ENCODE results near the gene MTARC1.
A peak's percentile ranks its signal among the peaks of the same experiment; 100 is the strongest.

The MTARC1 gene

GRCh38 chr1:220784751-220785150 lies 2.0 kb upstream of the MTARC1 start:
- no peaks in the 10 kb centered on the region for H3K36me3 Mint-ChIP-seq (ENCODE audit: insufficient read depth)
- H3K27ac Mint-ChIP-seq: no peak overlapping the region
- no peak overlapping the region for H3K4me3 Mint-ChIP-seq
- DNase-seq (no peak), ATAC-seq (replicated peaks) (no peak)
- peaks cover 48 to 59% of the 10 kb centered on the region in 2 donors for H3K27me3 Mint-ChIP-seq
- peaks cover 0 to 2% of the 10 kb centered on the region in 2 donors for H3K4me1 Mint-ChIP-seq (ENCODE audit: low read depth in 2 of 2)
- no peaks in the 10 kb centered on the region for H3K9me3 Mint-ChIP-seq

- Mint-ChIP-seq H3K4me3 (no peak overlapping the region), H3K36me3 (ENCODE audit: insufficient read depth) (no peaks in the 10 kb centered on the region), H3K4me1 (ENCODE audit: low read depth in 2 of 2) (peaks cover 0 to 2% of the 10 kb centered on the region in 2 donors), H3K27ac (no peak overlapping the region), H3K27me3 (peaks cover 48 to 59% of the 10 kb centered on the region in 2 donors), H3K9me3 (no peaks in the 10 kb centered on the region)
- DNase-seq (no peak), ATAC-seq (replicated peaks) (no peak)
These were observed 1.3 kb upstream of the MTARC1 start for GRCh38 chr1:220785166-220786056.

GRCh38 chr1:220786057-220786336 lies 716 bp upstream of the MTARC1 start:
- Mint-ChIP-seq H3K36me3 (ENCODE audit: insufficient read depth) (no peaks in the 10 kb centered on the region), H3K27ac (no peak overlapping the region), H3K9me3 (no peaks in the 10 kb centered on the region), H3K27me3 (peaks cover 48 to 59% of the 10 kb centered on the region in 2 donors), H3K4me1 (ENCODE audit: low read depth in 2 of 2) (peaks cover 0 to 2% of the 10 kb centered on the region in 2 donors), H3K4me3 (no peak overlapping the region)
- DNase-seq (no peak), ATAC-seq (replicated peaks) (no peak)

- ATAC-seq (replicated peaks): no peak
- no peaks in the 10 kb centered on the region for H3K36me3 Mint-ChIP-seq (ENCODE audit: insufficient read depth)
- peaks cover 54 to 59% of the 10 kb centered on the region in 2 donors for H3K27me3 Mint-ChIP-seq
- no peaks in the 10 kb centered on the region for H3K9me3 Mint-ChIP-seq
- H3K4me3 Mint-ChIP-seq: peak overlapping the region in 1 of 2 donors; percentile 5
- no peak for DNase-seq
- H3K27ac Mint-ChIP-seq: no peak overlapping the region
- peaks cover 0 to 2% of the 10 kb centered on the region in 2 donors for H3K4me1 Mint-ChIP-seq (ENCODE audit: low read depth in 2 of 2)
These were observed 431 bp downstream of the MTARC1 start for GRCh38 chr1:220787069-220787619.

- no peaks in the 10 kb centered on the region for H3K9me3 Mint-ChIP-seq
- DNase-seq (no peak), ATAC-seq (replicated peaks) (no peak)
- H3K4me1 Mint-ChIP-seq (ENCODE audit: low read depth in 2 of 2): peaks cover 0 to 2% of the 10 kb centered on the region in 2 donors
- no peak overlapping the region for H3K4me3 Mint-ChIP-seq
- H3K27ac Mint-ChIP-seq: no peak overlapping the region
- peaks cover 49 to 52% of the 10 kb centered on the region in 2 donors for H3K27me3 Mint-ChIP-seq
- no peaks in the 10 kb centered on the region for H3K36me3 Mint-ChIP-seq (ENCODE audit: insufficient read depth)
These were observed 2.2 kb downstream of the MTARC1 start for GRCh38 chr1:220788900-220789299.

GRCh38 chr1:220789532-220790147 lies 2.9 kb downstream of the MTARC1 start:
- H3K27me3 Mint-ChIP-seq: peaks cover 44 to 49% of the 10 kb centered on the region in 2 donors
- H3K4me1 Mint-ChIP-seq (ENCODE audit: low read depth in 2 of 2): peaks cover 0 to 2% of the 10 kb centered on the region in 2 donors
- no peaks in the 10 kb centered on the region for H3K36me3 Mint-ChIP-seq (ENCODE audit: insufficient read depth)
- DNase-seq: no peak
- no peak overlapping the region for H3K4me3 Mint-ChIP-seq
- no peak for ATAC-seq (replicated peaks)
- no peaks in the 10 kb centered on the region for H3K9me3 Mint-ChIP-seq
- H3K27ac Mint-ChIP-seq: no peak overlapping the region

GRCh38 chr1:220791285-220791684 lies 4.6 kb downstream of the MTARC1 start:
- H3K27ac Mint-ChIP-seq: no peak overlapping the region
- peaks cover 0 to 2% of the 10 kb centered on the region in 2 donors for H3K4me1 Mint-ChIP-seq (ENCODE audit: low read depth in 2 of 2)

DNA sequence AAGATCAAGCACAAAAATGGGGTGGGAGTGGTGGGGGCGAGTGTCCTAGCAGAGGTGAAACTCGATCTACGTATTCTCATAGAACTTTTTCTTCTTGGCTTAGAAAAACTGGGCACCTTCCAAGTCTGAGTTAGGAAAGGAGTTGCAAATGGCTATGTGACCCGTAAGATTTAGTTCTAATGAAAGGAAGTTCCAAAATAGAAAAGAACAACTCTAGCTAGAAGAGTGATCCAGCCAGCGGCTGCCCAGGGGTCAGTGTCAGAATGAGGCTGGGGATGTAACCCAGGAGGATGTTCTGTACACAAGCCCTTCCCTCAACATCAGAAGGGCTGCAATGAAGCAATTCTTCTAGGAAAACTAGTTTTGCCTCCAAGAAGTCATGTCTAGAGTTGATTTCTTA lies 5.2 kb downstream of the MTARC1 start:
- no peak for DNase-seq
- H3K4me3 Mint-ChIP-seq: no peak overlapping the region
- H3K36me3 Mint-ChIP-seq (ENCODE audit: insufficient read depth): no peaks in the 10 kb centered on the region
- H3K4me1 Mint-ChIP-seq (ENCODE audit: low read depth in 2 of 2): no peaks in the 10 kb centered on the region
- no peak for ATAC-seq (replicated peaks)
- peaks cover 25 to 26% of the 10 kb centered on the region in 2 donors for H3K27me3 Mint-ChIP-seq
- H3K27ac Mint-ChIP-seq: no peak overlapping the region
- no peaks in the 10 kb centered on the region for H3K9me3 Mint-ChIP-seq

More at GRCh38 chr1:220791285-220791684, 4.6 kb downstream of the MTARC1 start:
- DNase-seq (no peak), ATAC-seq (replicated peaks) (no peak)
- Mint-ChIP-seq H3K4me3 (no peak overlapping the region), H3K27me3 (peaks cover 27 to 32% of the 10 kb centered on the region in 2 donors), H3K9me3 (no peaks in the 10 kb centered on the region), H3K36me3 (ENCODE audit: insufficient read depth) (no peaks in the 10 kb centered on the region)

- no peak overlapping the region for H3K4me3 Mint-ChIP-seq
- DNase-seq: no peak
- H3K9me3 Mint-ChIP-seq: no peaks in the 10 kb centered on the region
- H3K27me3 Mint-ChIP-seq: peaks cover 15 to 20% of the 10 kb centered on the region in 2 donors
- no peaks in the 10 kb centered on the region for H3K4me1 Mint-ChIP-seq (ENCODE audit: low read depth in 2 of 2)
- H3K36me3 Mint-ChIP-seq (ENCODE audit: insufficient read depth): peaks cover 3% of the 10 kb centered on the region
- no peak for ATAC-seq (replicated peaks)
- no peak overlapping the region for H3K27ac Mint-ChIP-seq
These were observed 9.8 kb downstream of the MTARC1 start for GRCh38 chr1:220796530-220796929.

DNA sequence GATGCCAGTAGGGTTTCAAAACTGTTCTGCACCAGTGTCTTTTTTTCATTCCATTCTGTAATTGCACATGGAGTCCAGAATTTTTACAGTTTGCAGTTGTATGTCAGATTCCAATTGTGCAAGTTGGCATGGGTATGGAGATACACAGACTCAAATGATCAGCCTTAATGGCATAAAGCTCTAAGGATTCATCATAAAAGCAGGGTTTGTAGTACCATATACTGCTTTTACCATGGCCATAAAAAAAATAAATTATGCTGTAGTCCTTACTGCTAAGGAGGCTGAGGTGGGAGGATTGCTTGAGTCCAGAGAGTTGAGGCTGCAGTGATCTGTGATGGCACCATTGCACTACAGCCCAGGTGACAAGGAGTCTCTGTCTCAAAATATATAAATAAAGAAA lies 10.3 kb downstream of the MTARC1 start:
- no peak for DNase-seq
- Mint-ChIP-seq H3K27ac (no peak overlapping the region), H3K27me3 (peaks cover 16 to 26% of the 10 kb centered on the region in 2 donors), H3K4me3 (no peak overlapping the region), H3K36me3 (ENCODE audit: insufficient read depth) (peaks cover 3% of the 10 kb centered on the region), H3K9me3 (no peaks in the 10 kb centered on the region), H3K4me1 (ENCODE audit: low read depth in 2 of 2) (no peaks in the 10 kb centered on the region)
- ATAC-seq (replicated peaks): no peak

DNA sequence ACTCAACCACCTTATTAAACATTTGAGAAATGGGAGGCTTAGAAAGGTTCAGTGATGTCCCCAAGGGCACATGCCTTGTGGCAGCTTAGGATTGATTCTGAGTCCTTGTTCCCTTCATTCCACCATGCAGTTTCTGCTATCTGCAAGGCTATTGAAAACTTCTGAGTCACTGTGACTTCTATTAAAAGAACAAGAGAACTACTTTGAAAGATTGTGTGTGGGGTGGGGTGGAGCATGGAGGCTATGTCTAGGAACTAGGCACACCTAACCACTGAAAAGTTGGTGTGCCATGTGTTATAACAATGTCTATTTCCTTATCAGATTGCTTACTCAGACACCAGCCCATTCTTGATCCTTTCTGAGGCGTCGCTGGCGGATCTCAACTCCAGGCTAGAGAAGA lies 10.8 kb downstream of the MTARC1 start:
- Mint-ChIP-seq H3K27ac (no peak overlapping the region), H3K4me1 (ENCODE audit: low read depth in 2 of 2) (no peaks in the 10 kb centered on the region), H3K27me3 (peaks cover 21 to 31% of the 10 kb centered on the region in 2 donors), H3K4me3 (no peak overlapping the region), H3K36me3 (ENCODE audit: insufficient read depth) (peaks cover 3% of the 10 kb centered on the region), H3K9me3 (no peaks in the 10 kb centered on the region)
- no peak for DNase-seq
- ATAC-seq (replicated peaks): no peak

GRCh38 chr1:220798338-220798737 lies 11.6 kb downstream of the MTARC1 start:
- ATAC-seq (replicated peaks) (no peak), DNase-seq (no peak)
- peaks cover 3% of the 10 kb centered on the region for H3K36me3 Mint-ChIP-seq (ENCODE audit: insufficient read depth)
- no peak overlapping the region for H3K4me3 Mint-ChIP-seq
- no peak overlapping the region for H3K27ac Mint-ChIP-seq
- no peaks in the 10 kb centered on the region for H3K4me1 Mint-ChIP-seq (ENCODE audit: low read depth in 2 of 2)
- H3K27me3 Mint-ChIP-seq: peaks cover 29 to 39% of the 10 kb centered on the region in 2 donors
- H3K9me3 Mint-ChIP-seq: no peaks in the 10 kb centered on the region

DNA sequence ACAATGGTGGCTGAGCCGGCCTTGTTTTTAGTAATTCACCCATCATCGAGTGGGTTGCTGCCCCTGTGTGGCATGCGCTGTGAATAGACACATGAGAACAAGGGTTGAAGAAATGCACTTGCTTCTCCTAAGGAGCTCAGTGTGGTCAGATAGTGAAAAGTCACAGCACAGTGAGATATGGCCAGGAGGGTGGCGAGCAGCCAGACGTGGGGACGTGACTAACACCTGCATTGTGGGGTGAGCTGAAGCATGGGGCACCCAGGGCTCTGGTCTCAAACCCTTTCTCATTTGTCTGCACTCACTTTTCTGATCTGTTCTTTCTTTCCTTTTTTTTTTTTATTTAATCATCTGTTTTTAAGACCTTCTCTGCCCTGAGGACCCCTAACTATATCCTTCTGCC lies 13.5 kb downstream of the MTARC1 start:
- Mint-ChIP-seq H3K36me3 (ENCODE audit: insufficient read depth) (peaks cover 3% of the 10 kb centered on the region), H3K27ac (no peak overlapping the region), H3K4me3 (no peak overlapping the region), H3K27me3 (peaks cover 39 to 40% of the 10 kb centered on the region in 2 donors), H3K9me3 (no peaks in the 10 kb centered on the region), H3K4me1 (ENCODE audit: low read depth in 2 of 2) (no peaks in the 10 kb centered on the region)
- ATAC-seq (replicated peaks) (no peak), DNase-seq (no peak)
